GM08714 (cell line): ENCODE measurements around the gene TAF5L.

ENCODE experiments used
- H3K4me3 ChIP-seq: fragments of 200-500 bp; sonication (Bioruptor generic); 2 replicates; pipeline ENCODE4 v1.5.1; 2014; ENCODE audit warnings: mild to moderate bottlenecking, low read length, inconsistent platforms
- ZNF274 ChIP-seq: IDR thresholded peaks from 2 replicates; pipeline ENCODE4 v1.6.1; 2012; ENCODE audit warnings: mild to moderate bottlenecking, low read depth, low read length

The TAF5L gene

DNA sequence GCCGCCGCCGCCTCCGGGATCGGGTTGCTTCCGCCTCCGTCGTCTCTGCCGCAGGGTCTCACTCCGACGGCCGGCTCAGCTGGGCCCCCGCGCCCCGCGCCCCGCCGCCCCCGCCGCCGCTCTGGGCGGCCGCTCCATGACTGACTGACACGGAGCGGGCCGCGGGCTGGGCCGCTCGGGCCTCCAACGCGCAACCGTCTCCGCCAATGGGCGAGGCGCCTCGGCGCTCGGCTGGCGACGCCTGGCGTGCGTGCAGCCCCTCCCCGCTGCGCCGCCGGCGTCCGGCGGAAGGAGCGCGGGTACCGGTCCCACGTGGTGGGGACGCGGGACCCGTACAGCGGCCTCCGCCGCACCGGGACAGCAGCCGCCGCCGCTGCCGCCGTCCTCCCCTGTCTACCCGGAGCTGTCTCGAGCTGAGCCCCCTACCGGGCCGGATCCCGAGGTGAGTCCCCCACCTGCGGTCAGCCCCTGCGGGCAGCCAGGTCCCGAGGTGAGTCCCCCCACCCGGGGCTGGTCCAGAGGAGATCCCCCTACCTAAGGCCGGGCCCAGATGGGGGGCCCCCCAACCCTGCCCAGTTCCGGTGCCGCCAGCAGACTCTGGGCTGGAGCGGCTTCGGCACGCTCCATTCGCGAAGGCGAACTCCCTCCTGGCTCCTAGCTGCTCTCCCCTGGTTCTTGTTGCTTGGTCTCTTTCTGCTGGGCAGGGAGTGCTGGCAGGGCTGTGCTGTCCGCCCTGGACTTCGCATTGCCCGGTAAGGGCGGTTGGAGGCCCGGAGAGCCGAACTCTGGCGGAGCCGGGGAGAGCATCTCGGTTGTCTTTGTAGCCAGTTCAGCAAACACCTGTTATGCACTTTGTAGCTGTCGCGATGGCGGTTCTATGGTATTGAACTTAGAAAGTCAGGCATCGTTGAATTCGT lies at the start of gene TAF5L, which contains the start of gene URB2:
Gene TAF5L (minus strand): TSS at position 208 of the 917 bp plus-strand sequence. CDS start 11,640 bp downstream, outside the sequence.
Gene URB2 (plus strand): TSS at position 333 of the 917 bp plus-strand sequence. CDS start 1,387 bp downstream, outside the sequence.
- no peak for TF ChIP-seq ZNF274
- H3K4me3 ChIP-seq: peak within 1 kb of the TSS; percentile 95

DNA sequence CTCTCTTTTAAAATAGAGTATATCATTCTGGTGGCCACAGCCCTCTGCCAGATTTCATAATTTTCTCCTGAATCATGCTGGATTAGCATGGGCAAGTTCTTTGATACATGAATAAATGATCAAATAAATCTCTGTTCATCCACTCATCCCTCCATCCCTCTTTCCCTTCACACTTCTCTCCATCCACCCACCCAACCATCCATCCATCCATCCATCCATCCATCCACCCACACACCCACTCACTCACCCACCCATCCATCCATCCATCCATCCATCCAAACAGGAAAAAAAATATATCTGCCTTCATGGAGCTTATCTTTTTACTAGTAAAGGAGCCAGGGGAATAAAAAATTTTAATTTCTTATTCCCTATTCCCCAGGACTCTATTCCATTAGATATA lies 49.5 kb upstream of the TAF5L start:
- H3K4me3 ChIP-seq: no peak overlapping the region
- TF ChIP-seq ZNF274: no peak

DNA sequence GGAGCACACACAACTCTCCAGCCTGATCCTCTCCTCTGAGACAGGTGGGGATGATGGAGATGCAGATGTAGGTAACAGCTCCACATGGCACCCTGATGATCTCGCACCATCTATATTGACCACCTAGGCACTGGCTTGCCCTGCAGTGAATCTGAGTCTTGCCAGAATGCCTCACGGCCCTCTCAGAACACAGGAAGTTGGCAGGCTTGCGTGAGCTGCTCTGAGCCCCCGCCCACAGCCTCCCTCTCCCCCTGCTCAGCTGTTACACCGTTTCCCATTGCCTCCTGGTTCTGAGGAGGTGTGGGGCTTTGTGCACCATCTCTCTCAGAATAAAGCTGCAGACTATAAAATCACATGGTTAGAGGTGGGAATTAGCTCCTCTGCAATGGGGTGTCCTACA lies 48.1 kb upstream of the TAF5L start:
- H3K4me3 ChIP-seq: no peak overlapping the region
- no peak for TF ChIP-seq ZNF274

DNA sequence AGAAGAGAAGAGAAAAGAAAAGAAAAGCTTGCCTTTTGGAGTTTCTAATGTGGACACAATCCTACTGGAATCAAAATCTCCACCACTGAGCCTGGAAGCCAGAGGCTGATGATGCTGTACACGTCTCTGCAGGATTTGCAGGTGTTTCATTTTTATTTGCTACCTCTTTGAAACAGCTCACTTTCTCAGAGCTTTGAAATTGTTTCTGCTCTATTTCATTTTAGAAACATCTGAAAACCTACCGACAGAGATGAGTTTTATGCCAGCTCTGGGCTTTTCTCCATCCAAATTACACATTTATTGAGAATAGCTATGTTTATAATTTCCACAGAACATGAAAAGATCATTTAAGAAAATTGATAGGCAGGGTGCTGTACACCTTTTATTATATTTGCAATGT lies 46.3 kb upstream of the TAF5L start:
- no peak overlapping the region for H3K4me3 ChIP-seq
- TF ChIP-seq ZNF274: no peak

DNA sequence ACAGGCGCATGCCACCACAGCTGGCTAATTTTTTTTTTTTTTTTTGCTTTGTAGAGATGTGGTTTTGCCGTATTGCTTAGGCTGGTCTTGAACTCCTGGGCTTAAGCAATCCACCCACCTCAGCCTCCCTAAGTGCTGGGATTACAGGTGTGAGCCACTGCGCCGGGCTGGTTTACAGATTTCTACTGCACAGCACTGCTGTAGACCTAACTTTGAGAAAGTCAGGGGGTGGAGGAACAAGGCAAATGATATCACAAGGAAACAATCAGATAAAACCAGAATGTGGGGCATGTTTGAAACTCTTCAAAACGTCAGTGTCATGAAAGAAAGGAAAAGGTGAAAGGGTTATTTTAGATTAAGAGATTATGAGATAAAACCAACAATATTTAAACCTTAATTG lies 45.4 kb upstream of the TAF5L start:
- H3K4me3 ChIP-seq: no peak overlapping the region
- no peak for TF ChIP-seq ZNF274

DNA sequence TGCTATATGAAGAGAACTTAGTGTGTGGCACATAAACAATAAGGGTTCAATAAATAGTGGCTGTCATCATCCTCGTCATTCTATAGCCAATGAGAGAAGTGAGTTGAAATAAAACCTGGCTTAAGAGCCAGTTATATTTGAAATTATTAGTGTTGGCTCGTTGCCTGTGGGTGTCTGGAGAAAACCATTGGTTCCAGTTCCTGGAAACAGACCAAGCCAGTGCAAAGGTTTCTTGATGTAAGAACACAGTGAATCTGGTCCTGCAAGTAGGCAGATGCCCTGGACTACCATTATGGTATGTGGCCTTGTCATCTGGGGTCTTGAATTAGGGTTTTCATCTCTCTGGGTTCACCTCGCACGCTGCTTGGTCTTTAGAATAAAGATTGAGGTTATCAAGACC lies 43.4 kb upstream of the TAF5L start:
- no peak overlapping the region for H3K4me3 ChIP-seq
- TF ChIP-seq ZNF274: no peak

DNA sequence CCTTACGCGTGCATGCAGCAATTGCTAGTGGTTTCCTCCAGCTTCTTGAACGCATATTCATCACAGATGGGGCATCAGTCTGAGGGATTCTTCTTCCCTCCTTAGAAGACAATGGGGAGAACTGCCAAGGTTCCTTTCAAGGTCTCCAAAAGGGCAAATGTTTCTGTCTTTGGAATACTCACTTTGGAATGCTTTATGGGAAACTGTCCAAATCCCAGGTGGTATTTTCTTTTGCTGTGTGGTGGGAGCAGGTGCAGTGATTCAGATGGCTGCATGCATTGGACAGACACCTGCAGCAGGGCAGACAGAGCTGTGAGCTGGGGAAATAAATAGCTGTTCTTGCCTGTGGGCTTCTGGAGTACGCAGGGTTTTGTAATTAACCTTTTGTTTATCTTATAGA lies 40.7 kb upstream of the TAF5L start:
- no peak for TF ChIP-seq ZNF274
- no peak overlapping the region for H3K4me3 ChIP-seq

DNA sequence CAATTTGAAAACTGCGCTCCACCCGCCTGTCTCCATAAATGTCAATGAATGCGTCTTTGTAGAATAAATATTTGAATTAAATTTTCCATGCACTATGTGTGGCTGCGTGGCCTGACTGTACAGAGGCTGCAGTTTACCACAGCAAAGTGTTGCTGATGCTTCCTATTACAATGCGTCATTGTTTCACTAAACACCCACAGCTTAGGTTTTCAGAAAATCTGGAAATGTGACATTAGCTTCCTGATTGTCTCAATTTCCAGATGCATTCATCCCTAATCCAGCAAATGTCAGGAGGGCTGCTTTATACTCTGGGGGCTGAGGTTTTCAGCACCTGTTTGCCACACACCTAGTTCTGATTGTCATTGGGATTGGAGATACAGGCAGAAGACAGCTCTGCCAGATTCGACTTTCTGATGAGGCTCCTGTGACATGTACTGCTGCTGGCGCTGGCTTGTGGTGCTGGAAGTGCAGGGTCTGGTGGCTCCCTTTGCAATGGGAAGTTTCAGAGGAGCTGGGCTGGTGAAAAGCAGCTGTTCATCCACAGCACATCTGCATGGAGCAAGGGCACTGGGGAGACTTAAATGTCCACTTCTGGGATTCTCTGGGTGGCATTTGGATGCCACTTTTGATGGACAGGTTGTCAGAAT lies 40.1 kb upstream of the TAF5L start:
- no peak for TF ChIP-seq ZNF274
- H3K4me3 ChIP-seq: no peak overlapping the region

DNA sequence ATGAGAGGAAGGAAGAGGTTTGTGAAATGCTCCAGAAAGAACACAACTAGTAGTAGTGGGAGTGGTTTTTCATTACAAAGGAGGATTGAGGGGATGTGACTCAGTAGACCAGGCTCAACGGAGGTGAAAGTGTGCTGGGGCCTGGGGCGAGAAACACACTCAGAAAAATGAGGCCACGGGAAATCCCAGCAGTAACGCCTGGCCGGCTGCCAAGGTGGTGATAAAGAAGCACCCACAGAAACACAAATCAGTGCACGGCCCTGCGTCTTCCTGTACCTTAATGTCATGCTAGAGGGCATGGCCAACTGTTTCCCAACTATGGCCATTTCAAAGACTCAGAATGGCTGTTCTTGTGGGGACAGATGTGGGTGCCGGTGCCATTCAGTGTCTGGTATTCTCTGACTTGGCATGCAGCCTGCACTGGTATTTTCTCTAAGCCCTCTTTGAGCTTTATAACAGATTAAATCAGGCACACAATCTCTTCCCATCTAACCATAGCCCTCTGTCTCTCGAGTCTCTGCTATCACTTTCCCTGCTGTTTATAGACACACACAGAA lies 38.3 kb upstream of the TAF5L start:
- TF ChIP-seq ZNF274: no peak
- H3K4me3 ChIP-seq: no peak overlapping the region

DNA sequence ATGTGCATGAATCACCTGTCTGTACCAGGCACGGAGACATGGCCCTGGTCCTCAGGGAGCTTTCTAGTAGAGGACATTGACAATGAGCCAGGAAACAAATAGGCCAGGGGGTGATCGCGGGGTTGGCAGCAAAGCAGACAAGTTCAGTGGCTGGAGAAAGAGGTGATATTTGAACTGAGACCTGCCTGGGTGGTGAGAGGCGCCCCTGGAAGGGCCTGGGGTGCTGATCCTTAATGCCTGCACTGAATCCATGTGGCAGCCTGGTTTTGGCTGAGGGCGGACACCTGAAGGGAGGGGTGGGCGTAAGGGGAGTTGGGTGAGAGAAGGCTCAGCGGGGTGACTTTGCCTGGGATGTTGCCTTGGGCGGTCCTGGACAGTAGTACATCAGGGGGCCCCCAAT lies 36.0 kb upstream of the TAF5L start:
- H3K4me3 ChIP-seq: no peak overlapping the region
- no peak for TF ChIP-seq ZNF274

DNA sequence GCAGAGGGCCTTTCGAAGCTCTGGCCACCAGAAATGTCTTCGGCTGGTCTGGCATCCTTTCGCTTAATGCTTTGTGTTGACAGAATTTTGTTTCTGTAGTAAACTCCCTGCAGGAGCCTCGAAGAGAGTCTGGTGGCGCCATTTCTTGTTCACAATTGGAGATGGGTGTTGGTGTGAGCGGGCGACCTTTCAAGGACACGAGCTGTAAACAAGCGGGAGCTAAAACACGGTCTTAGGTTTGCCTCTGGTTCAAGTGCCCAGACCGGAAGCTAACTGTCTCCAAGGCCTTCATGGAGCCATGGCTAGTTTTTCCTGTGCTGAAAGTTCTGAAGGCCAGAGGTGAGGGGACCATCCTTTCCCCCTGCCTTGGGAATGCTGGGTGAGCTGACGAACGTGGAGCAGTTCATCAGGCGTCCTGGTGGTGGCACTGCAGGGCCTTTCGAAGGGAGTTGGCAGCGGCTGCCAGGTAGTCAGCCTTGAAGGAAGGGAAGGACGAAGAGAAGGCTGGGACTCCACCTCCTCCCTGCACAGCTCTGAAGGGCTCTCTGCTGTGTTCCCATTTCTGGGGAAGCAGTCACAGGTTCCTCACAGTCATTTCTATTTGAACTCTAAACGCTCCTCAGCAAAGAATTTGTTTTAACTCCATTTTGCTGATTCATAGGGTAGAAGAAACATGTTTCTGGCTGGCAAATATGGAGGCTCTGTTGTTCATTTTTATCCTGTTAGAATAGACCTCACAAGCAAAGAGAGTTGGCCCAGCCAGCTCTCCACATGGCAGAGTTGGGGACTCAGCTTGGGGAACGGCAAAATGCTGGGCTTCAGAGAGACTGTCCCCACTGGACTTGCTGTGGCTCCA lies 35.3 kb upstream of the TAF5L start:
- H3K4me3 ChIP-seq: no peak overlapping the region
- no peak for TF ChIP-seq ZNF274

DNA sequence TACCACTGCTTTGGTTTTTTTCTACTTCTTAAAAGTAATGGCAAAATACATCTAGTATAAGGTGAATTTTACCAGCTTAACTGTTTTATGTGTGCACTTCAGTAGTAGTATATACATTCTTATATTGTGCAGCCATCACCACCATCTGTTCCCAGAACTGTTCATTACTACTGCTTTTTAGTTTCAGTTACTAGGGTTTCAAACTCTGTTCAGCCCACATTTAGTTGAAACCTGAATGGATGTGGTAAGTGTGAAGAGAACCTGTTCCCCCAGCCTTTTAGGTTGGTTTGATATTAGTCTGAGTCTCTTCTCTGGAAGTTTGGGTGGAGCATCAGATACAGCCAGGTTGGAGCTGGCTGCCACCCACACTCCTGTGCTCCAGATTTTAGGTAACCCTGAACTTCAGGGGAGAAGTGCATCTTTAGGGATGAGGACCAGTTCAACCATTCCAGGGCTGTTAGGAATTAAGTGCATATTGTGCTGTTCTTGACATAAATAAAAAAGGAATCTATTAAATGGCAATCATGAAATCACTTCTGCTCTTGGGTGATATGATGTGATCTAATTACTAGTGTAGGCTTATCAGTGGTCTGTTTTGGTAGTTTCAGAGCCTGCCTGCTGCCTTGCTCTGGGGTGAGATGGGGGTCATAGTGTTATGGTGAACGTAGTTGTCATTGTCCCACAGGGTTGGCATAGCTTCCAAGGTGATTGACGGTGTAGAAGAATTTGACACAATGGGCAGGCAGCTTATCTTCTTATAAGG lies 32.3 kb upstream of the TAF5L start:
- no peak overlapping the region for H3K4me3 ChIP-seq
- no peak for TF ChIP-seq ZNF274

DNA sequence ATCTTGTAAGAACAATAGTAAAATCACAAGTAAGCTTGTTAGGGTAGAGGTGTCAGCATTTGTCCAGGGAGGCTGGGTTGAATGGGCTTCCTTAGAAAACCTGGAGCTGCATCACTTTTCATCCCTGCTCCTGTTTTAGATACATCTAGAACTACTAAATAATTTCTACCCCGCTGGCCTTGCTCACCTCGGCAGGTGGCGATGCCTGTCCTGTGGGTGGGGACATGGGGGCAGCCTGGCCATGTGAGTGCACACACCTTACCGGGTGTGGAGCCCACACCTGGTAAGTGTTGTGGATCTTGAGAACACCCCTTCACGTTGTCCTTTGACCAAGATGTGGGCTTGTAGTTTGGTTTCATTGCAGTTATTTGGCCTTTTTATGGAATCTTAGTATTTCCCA lies 29.9 kb upstream of the TAF5L start:
- H3K4me3 ChIP-seq: no peak overlapping the region
- TF ChIP-seq ZNF274: no peak

DNA sequence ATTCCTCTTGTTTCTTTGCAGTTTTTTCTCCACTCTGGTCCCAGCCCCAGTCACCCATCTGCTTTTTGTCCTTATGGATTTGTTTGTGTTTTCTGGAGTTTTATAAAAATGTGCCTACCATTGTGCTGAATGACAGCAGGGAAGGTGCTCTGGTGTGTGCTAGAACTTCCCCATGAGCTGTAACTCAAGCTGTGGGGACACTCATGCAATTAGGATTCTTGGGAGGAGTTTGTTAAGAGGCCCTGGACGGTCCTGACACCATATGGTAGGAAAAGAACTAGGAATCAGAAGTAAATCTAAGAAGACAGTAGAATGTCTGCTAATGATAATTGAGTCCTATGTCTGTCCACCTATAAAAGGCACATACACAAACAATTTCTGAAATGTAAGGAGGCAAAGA lies 27.5 kb upstream of the TAF5L start:
- TF ChIP-seq ZNF274: no peak
- no peak overlapping the region for H3K4me3 ChIP-seq
